ENCODE measurements around the gene SH3GLB1.

SH3GLB1 gene

GRCh38 chr1:86778569-86779239, 74.3 kb downstream of the SH3GLB1 start:
- no peak for TF ChIP-seq TAF1 (IDR thresholded peaks at IDR 0.05; ENCODE audit: low read depth, low read length)
- DNase-seq (ENCODE audit: insufficient read length, low spot score) (no peak), FAIRE-seq (no peak)

- no peak for DNase-seq (ENCODE audit: insufficient read length, low spot score)
- FAIRE-seq: no peak
- no peak for TF ChIP-seq TAF1 (IDR thresholded peaks at IDR 0.05; ENCODE audit: low read depth, low read length)
- no peak for TF ChIP-seq SPI1 (IDR thresholded peaks at IDR 0.05; ENCODE audit: low read depth, low read length)
- TF ChIP-seq POU2F2 (IDR thresholded peaks at IDR 0.05; ENCODE audit: low read depth, low read length): no peak
- no peak for TF ChIP-seq PAX5 (IDR thresholded peaks at IDR 0.05; ENCODE audit: insufficient read depth, low read length, severe bottlenecking)
- TF ChIP-seq POLR2AphosphoS5 (IDR thresholded peaks at IDR 0.05; ENCODE audit: low read depth, low read length): no peak
- TF ChIP-seq POLR2A (IDR thresholded peaks at IDR 0.05; ENCODE audit: low read depth, low read length): no peak
Measured at GRCh38 chr1:86779308-86780191, 75.2 kb downstream of the SH3GLB1 start.

GRCh38 chr1:86782482-86782881, 78.1 kb downstream of the SH3GLB1 start:
- TF ChIP-seq TAF1 (IDR thresholded peaks at IDR 0.05; ENCODE audit: low read depth, low read length) (no peak), PAX5 (IDR thresholded peaks at IDR 0.05; ENCODE audit: insufficient read depth, low read length, severe bottlenecking) (no peak), SPI1 (IDR thresholded peaks at IDR 0.05; ENCODE audit: low read depth, low read length) (no peak), POLR2AphosphoS5 (IDR thresholded peaks at IDR 0.05; ENCODE audit: low read depth, low read length) (no peak), POU2F2 (IDR thresholded peaks at IDR 0.05; ENCODE audit: low read depth, low read length) (no peak), POLR2A (IDR thresholded peaks at IDR 0.05; ENCODE audit: low read depth, low read length) (no peak)
- no peak for FAIRE-seq

GRCh38 chr1:86787621-86788020, 83.2 kb downstream of the SH3GLB1 start:
- no peak for FAIRE-seq
- TF ChIP-seq TAF1 (IDR thresholded peaks at IDR 0.05; ENCODE audit: low read depth, low read length): no peak
- no peak for TF ChIP-seq SPI1 (IDR thresholded peaks at IDR 0.05; ENCODE audit: low read depth, low read length)
- no peak for TF ChIP-seq POLR2A (IDR thresholded peaks at IDR 0.05; ENCODE audit: low read depth, low read length)
- TF ChIP-seq POLR2AphosphoS5 (IDR thresholded peaks at IDR 0.05; ENCODE audit: low read depth, low read length): no peak
- TF ChIP-seq PAX5 (IDR thresholded peaks at IDR 0.05; ENCODE audit: insufficient read depth, low read length, severe bottlenecking): no peak
- TF ChIP-seq POU2F2 (IDR thresholded peaks at IDR 0.05; ENCODE audit: low read depth, low read length): no peak
- no peak for DNase-seq (ENCODE audit: insufficient read length, low spot score)

More at GRCh38 chr1:86782482-86782881, 78.1 kb downstream of the SH3GLB1 start:
- DNase-seq (ENCODE audit: insufficient read length, low spot score): no peak

- no peak for FAIRE-seq
- TF ChIP-seq POU2F2 (IDR thresholded peaks at IDR 0.05; ENCODE audit: low read depth, low read length) (no peak), PAX5 (IDR thresholded peaks at IDR 0.05; ENCODE audit: insufficient read depth, low read length, severe bottlenecking) (no peak), POLR2A (IDR thresholded peaks at IDR 0.05; ENCODE audit: low read depth, low read length) (no peak), SPI1 (IDR thresholded peaks at IDR 0.05; ENCODE audit: low read depth, low read length) (no peak), POLR2AphosphoS5 (IDR thresholded peaks at IDR 0.05; ENCODE audit: low read depth, low read length) (no peak), TAF1 (IDR thresholded peaks at IDR 0.05; ENCODE audit: low read depth, low read length) (no peak)
- DNase-seq (ENCODE audit: insufficient read length, low spot score): no peak
Measured at GRCh38 chr1:86788300-86789206, 84.2 kb downstream of the SH3GLB1 start.

GRCh38 chr1:86795316-86795715, 90.9 kb downstream of the SH3GLB1 start:
- FAIRE-seq (no peak), DNase-seq (ENCODE audit: insufficient read length, low spot score) (no peak)
- TF ChIP-seq POLR2A (IDR thresholded peaks at IDR 0.05; ENCODE audit: low read depth, low read length) (no peak), POU2F2 (IDR thresholded peaks at IDR 0.05; ENCODE audit: low read depth, low read length) (no peak), TAF1 (IDR thresholded peaks at IDR 0.05; ENCODE audit: low read depth, low read length) (no peak), PAX5 (IDR thresholded peaks at IDR 0.05; ENCODE audit: insufficient read depth, low read length, severe bottlenecking) (no peak), POLR2AphosphoS5 (IDR thresholded peaks at IDR 0.05; ENCODE audit: low read depth, low read length) (no peak), SPI1 (IDR thresholded peaks at IDR 0.05; ENCODE audit: low read depth, low read length) (no peak)
